NB4 (cell line): ENCODE results near the gene SEZ6L2.

Source experiments
- MAX ChIP-seq: IDR thresholded peaks from 2 replicates; pipeline ENCODE4 v1.6.1; 2011; ENCODE audit warnings: low read depth, low read length
- POLR2A ChIP-seq: IDR thresholded peaks from 2 replicates; pipeline ENCODE4 v1.6.1; 2011; ENCODE audit warnings: mild to moderate bottlenecking; ENCODE audit not compliant: insufficient read length; ENCODE audit errors: extremely low read depth
- TF ChIP-seq, protein P1 (sequence below): IDR thresholded peaks from one replicate; pipeline ENCODE4 v1.5.1; 2012; ENCODE audit warnings: low read depth, low read length

DNA sequence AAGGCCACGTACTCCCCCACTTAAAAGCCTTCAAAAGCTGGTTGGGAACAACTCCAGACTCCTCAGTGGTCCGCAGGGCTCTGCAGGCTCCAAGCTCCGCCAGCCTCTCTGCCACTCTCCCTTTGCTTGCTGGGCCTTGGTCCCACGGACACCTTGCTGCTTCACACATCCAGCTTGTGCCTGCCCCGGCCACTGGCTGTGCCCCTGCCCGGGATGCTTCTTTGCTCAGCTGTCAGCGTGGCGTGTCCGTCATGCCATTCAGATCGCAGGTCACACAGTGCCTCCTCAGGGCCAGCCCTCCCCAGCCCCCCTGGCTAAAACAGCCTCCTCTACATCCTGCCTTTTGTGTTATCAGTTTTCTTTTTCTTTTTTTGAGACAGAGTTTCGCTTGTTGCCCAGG, 12.7 kb upstream of the SEZ6L2 start:
- TF ChIP-seq, protein P1, sequence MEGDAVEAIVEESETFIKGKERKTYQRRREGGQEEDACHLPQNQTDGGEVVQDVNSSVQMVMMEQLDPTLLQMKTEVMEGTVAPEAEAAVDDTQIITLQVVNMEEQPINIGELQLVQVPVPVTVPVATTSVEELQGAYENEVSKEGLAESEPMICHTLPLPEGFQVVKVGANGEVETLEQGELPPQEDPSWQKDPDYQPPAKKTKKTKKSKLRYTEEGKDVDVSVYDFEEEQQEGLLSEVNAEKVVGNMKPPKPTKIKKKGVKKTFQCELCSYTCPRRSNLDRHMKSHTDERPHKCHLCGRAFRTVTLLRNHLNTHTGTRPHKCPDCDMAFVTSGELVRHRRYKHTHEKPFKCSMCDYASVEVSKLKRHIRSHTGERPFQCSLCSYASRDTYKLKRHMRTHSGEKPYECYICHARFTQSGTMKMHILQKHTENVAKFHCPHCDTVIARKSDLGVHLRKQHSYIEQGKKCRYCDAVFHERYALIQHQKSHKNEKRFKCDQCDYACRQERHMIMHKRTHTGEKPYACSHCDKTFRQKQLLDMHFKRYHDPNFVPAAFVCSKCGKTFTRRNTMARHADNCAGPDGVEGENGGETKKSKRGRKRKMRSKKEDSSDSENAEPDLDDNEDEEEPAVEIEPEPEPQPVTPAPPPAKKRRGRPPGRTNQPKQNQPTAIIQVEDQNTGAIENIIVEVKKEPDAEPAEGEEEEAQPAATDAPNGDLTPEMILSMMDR: no peak
- TF ChIP-seq POLR2A (no peak), MAX (no peak)
